Measurements from ENCODE around the gene THUMPD1.

Gene THUMPD1, protein sequence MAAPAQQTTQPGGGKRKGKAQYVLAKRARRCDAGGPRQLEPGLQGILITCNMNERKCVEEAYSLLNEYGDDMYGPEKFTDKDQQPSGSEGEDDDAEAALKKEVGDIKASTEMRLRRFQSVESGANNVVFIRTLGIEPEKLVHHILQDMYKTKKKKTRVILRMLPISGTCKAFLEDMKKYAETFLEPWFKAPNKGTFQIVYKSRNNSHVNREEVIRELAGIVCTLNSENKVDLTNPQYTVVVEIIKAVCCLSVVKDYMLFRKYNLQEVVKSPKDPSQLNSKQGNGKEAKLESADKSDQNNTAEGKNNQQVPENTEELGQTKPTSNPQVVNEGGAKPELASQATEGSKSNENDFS

DNA sequence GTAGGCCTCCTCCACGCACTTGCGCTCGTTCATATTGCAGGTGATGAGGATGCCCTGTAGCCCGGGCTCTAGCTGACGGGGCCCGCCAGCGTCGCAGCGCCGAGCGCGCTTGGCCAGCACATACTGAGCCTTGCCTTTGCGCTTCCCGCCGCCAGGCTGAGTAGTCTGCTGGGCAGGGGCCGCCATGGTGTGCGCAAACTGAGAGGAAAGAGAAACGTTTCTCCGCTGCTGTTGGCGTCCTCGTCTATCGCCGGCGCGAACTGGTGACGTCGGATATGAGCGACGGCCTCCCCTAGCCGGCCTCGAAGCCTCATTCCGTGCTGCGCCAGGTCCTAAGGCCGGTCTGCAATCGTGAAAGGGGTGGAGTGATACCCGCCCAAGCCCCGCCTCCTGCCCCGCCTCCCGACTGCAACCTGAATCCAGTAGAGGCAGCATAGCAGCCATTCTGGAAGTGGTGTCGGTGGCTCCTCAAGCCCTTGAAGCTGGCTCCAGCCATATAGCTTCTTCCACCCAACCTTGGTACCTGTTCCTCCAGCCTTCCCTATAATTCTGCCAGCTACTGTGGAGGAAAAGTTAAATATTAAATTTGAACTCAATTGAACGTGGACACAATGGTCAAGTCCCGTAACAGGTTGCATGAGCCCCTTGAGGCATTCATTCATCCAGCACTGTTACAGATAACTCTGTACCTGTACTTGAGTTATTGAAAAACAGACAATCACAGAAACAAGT, at the start of gene THUMPD1:
TSS of gene THUMPD1 (minus strand) at position 265 of the 732 bp plus-strand sequence. CDS start at position 186, 79 bp downstream.
- H3K4me3 ChIP-seq (ENCODE audit: control insufficient read depth, low read depth, low read length) = peak within 1 kb of the TSS; percentile 81
- TF ChIP-seq, protein P1, sequence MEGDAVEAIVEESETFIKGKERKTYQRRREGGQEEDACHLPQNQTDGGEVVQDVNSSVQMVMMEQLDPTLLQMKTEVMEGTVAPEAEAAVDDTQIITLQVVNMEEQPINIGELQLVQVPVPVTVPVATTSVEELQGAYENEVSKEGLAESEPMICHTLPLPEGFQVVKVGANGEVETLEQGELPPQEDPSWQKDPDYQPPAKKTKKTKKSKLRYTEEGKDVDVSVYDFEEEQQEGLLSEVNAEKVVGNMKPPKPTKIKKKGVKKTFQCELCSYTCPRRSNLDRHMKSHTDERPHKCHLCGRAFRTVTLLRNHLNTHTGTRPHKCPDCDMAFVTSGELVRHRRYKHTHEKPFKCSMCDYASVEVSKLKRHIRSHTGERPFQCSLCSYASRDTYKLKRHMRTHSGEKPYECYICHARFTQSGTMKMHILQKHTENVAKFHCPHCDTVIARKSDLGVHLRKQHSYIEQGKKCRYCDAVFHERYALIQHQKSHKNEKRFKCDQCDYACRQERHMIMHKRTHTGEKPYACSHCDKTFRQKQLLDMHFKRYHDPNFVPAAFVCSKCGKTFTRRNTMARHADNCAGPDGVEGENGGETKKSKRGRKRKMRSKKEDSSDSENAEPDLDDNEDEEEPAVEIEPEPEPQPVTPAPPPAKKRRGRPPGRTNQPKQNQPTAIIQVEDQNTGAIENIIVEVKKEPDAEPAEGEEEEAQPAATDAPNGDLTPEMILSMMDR (IDR thresholded peaks at IDR 0.05; ENCODE audit: control insufficient read depth, insufficient read depth, low read depth, low read length, missing control alignments) = peak; percentile 30
- DNase-seq (ENCODE audit: low read depth) = peak; percentile 74

DNA sequence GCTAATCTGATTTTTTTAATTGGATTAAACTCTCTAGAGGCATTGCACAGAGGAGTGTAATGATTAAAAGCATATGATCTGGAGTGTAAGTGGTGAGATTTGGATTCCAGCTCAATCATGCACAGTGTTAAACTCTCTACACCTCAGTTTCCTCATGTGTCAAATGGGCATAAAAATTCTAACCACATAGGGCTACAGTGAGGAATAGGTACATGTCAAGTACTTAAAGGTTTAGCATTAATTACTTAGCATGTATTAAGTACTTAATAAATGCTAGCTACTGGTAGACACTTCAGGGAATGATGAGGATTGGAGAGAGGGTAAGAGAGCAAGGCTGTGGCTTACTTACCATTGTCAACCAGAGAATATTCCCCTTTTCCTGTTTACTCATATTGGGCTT, 47.5 kb upstream of the THUMPD1 start:
- TF ChIP-seq, protein P1 (IDR thresholded peaks at IDR 0.05; ENCODE audit: control insufficient read depth, insufficient read depth, low read depth, low read length, missing control alignments) = no peak
- no peak for DNase-seq (ENCODE audit: low read depth)
- H3K4me3 ChIP-seq (ENCODE audit: control insufficient read depth, low read depth, low read length) = no peak overlapping the region

DNA sequence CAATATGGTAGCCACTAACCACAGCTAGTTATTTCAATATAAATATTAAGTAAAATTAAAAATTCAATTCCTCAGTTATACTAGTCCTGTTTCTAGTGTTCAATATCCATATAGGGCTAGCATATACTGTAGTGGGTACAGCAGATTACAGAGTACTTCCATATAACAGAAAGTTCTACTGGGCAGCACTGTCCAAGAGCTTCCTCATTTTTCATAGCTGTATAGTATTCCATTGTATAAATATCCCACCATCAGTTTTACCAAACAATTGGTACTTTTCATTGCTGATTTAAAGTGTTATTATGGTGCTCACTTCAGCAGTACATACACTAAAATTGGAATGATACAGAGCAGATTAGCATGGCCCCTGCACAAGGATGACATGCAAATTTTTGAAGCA, 42.6 kb upstream of the THUMPD1 start:
- TF ChIP-seq, protein P1 (IDR thresholded peaks at IDR 0.05; ENCODE audit: control insufficient read depth, insufficient read depth, low read depth, low read length, missing control alignments) = no peak

DNA sequence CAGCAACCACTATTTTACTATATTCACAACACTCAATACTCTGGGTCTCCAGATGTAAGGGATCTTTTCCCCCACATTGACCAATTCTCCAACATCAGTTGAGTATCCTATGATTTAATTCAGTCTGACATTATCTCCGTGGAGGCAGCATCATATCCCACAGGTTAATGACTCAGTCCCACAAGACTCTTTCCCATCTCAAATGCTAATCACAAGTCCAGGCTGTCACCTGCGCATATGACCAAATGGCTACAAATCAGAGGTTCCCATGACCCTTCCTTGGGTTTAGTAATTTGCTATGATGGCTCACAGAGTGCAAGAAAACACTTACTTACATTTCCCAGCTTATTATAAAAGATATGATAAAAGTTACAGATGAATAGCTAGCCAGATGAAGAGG, 40.9 kb upstream of the THUMPD1 start:
- TF ChIP-seq, protein P1 (IDR thresholded peaks at IDR 0.05; ENCODE audit: control insufficient read depth, insufficient read depth, low read depth, low read length, missing control alignments) = no peak
- H3K4me3 ChIP-seq (ENCODE audit: control insufficient read depth, low read depth, low read length) = no peak overlapping the region
- no peak for DNase-seq (ENCODE audit: low read depth)

More for the DNA sequence above, 42.6 kb upstream of the THUMPD1 start:
- DNase-seq (ENCODE audit: low read depth) = no peak
- H3K4me3 ChIP-seq (ENCODE audit: control insufficient read depth, low read depth, low read length) = no peak overlapping the region

DNA sequence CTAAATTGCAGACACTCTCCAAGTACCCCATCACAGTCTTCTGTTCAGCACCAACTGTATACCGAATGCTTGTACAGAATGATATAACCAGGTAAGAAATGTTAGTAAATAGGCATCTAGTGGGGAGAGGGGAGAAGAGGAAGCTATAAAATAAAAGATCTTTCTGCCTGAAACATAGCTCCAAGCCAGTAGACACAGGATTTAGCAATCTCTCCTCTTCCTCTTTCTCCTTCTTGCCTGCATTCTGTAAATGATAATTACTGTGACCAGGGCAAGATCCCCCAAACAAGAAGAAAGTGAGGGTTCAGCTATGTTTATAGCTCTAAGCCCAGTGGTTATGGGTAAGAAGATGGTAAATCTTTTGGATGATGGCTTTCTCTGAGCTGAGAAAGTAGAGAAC, 40.1 kb upstream of the THUMPD1 start:
- TF ChIP-seq, protein P1 (IDR thresholded peaks at IDR 0.05; ENCODE audit: control insufficient read depth, insufficient read depth, low read depth, low read length, missing control alignments) = no peak
- H3K4me3 ChIP-seq (ENCODE audit: control insufficient read depth, low read depth, low read length) = no peak overlapping the region
- DNase-seq (ENCODE audit: low read depth) = no peak

DNA sequence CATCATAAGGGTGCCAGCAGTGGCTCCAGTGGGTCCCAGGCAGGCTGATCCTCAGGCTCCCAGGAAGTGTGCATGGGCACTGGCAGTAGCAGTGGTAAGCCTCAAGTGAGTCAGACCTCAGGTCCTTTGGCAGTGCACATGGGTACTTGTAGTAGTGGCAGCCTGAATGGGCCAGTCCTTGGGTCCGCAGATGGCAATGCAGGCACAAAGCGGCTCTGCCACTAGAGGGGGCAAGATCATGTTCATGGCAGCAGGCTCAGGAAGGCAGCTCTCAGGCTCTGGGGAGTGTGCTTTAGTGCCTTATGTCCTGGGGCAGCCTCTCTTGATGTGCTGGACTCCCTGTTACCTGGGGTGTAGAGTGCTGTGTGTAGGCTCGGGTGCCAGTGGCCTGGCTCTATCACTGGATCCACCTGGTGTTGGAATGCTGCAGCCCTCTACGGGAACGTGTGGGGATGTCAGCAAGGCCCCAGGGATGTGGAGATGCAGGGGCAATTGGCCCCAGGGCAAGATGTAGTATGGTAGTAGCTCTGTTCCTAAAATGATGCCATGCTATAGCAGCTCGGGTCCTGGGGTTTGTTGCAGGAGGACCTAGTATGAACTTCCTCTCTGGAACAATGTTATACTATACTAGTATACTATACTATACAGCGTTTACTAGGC, 33.2 kb upstream of the THUMPD1 start:
- no peak for DNase-seq (ENCODE audit: low read depth)
- TF ChIP-seq, protein P1 (IDR thresholded peaks at IDR 0.05; ENCODE audit: control insufficient read depth, insufficient read depth, low read depth, low read length, missing control alignments) = peak; percentile 87
- H3K4me3 ChIP-seq (ENCODE audit: control insufficient read depth, low read depth, low read length) = no peak overlapping the region

Measured in AG09309 (cell line).